ENCODE data around the gene ATP13A1.
A peak's percentile ranks its signal among the peaks of the same experiment; 100 is the strongest.

Gene ATP13A1

DNA sequence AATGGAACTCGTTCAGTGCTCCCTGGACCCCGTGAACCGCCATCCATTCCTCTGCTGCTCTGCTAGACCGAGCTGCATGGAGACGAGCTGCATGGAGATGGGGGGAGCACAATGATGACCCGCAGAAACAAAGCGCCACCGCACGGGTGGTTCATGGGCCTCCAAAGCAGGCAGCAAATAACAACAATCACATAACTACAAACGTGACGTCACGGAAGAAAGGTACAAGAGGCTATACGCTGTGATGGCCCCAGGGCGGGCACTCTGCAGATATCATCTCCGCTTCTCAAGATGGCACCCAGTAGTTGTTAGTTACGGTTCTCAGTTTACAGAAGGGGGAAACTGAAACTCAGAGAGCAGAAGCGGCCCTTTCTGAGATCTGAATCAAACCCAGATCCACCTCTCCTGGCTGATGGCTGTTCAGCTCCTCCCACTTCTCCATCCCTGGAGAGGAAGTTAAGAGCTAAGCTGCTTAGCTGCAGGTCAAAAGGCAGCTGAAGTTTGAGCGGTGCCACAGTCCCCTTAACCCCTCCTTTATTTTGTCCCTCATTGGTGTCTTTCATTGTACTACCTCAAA lies 1.7 kb downstream of the ATP13A1 start:
- peak overlapping the region; percentile 93 for H3K27ac ChIP-seq (ENCODE audit: low read length)
- peaks cover 56% of the 10 kb centered on the region for H3K79me2 ChIP-seq (ENCODE audit: low read length)
- peak overlapping the region; percentile 80 for H3K4me3 ChIP-seq (ENCODE audit: low read length)

DNA sequence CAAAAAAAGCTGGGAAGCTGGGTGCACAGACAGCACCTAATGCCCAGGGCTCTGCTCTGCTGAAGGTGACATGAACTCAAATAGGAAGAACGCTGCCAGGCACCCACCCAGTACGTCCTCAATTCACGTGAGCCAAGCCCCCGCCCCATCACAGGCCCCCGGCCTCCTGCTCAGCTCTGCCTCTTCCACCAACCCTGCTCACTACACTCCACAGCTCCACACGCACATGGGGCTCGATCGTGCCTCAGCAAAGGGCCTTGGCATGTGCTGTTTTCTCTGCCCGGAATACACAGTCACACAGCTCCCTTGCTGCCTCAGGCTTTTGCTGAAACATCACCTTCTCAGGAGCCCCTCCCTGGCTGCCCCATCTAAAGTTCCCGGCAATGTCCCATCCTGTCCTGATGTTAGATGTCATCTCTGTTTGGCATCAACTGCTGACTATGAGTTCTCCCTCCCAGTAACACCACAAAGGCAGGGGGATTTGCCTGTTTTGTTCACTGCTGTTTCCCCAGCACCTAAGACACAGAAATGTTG lies 2.3 kb downstream of the ATP13A1 start:
- H3K27me3 ChIP-seq (ENCODE audit: low read depth, low read length) = no peaks in the 10 kb centered on the region
- H3K4me2 ChIP-seq (ENCODE audit: low read length) = peak overlapping the region; percentile 94
- no peak overlapping the region for H2AFZ ChIP-seq (ENCODE audit: low read depth, low read length)
- H3K4me1 ChIP-seq (ENCODE audit: low read length) = peaks cover 15% of the 10 kb centered on the region
- no peaks in the 10 kb centered on the region for H4K20me1 ChIP-seq (ENCODE audit: insufficient read depth, low read length)
- no peak for TF ChIP-seq EZH2phosphoT487 (IDR thresholded peaks at IDR 0.05; ENCODE audit: low read depth)
- no peak for TF ChIP-seq CTCF (IDR thresholded peaks at IDR 0.05; ENCODE audit: low read depth, low read length)
- peaks cover 56% of the 10 kb centered on the region for H3K79me2 ChIP-seq (ENCODE audit: low read length)
- peak overlapping the region; percentile 93 for H3K27ac ChIP-seq (ENCODE audit: low read length)
- H3K4me3 ChIP-seq (ENCODE audit: low read length) = peak overlapping the region; percentile 80
- no peaks in the 10 kb centered on the region for H3K9me3 ChIP-seq (ENCODE audit: insufficient read depth, low read length)
- H3K36me3 ChIP-seq (replicated peaks; ENCODE audit: low read depth, low read length) = peaks cover 40% of the 10 kb centered on the region
- peak overlapping the region; percentile 93 for H3K9ac ChIP-seq (ENCODE audit: low read length)

More for the DNA sequence above, 1.7 kb downstream of the ATP13A1 start:
- Histone ChIP-seq H3K27me3 (ENCODE audit: low read depth, low read length) (no peaks in the 10 kb centered on the region), H3K4me1 (ENCODE audit: low read length) (peaks cover 15% of the 10 kb centered on the region), H2AFZ (ENCODE audit: low read depth, low read length) (no peak overlapping the region), H3K36me3 (replicated peaks; ENCODE audit: low read depth, low read length) (peaks cover 34% of the 10 kb centered on the region), H3K4me2 (ENCODE audit: low read length) (peak overlapping the region; percentile 94), H3K9ac (ENCODE audit: low read length) (peak overlapping the region; percentile 93), H3K9me3 (ENCODE audit: insufficient read depth, low read length) (no peaks in the 10 kb centered on the region), H4K20me1 (ENCODE audit: insufficient read depth, low read length) (no peaks in the 10 kb centered on the region)
- TF ChIP-seq CTCF (IDR thresholded peaks at IDR 0.05; ENCODE audit: low read depth, low read length) = no peak
- no peak for TF ChIP-seq EZH2phosphoT487 (IDR thresholded peaks at IDR 0.05; ENCODE audit: low read depth)

GRCh38 chr19:19659646-19660245 lies 3.7 kb downstream of the ATP13A1 start:
- H3K9me3 ChIP-seq (ENCODE audit: insufficient read depth, low read length) = no peaks in the 10 kb centered on the region
- no peaks in the 10 kb centered on the region for H4K20me1 ChIP-seq (ENCODE audit: insufficient read depth, low read length)
- no peak overlapping the region for H3K27ac ChIP-seq (ENCODE audit: low read length)
- no peak for TF ChIP-seq CTCF (IDR thresholded peaks at IDR 0.05; ENCODE audit: low read depth, low read length)
- peaks cover 56% of the 10 kb centered on the region for H3K79me2 ChIP-seq (ENCODE audit: low read length)
- peaks cover 15% of the 10 kb centered on the region for H3K4me1 ChIP-seq (ENCODE audit: low read length)
- H3K9ac ChIP-seq (ENCODE audit: low read length) = no peak overlapping the region
- no peak overlapping the region for H2AFZ ChIP-seq (ENCODE audit: low read depth, low read length)
- no peaks in the 10 kb centered on the region for H3K27me3 ChIP-seq (ENCODE audit: low read depth, low read length)
- peaks cover 55% of the 10 kb centered on the region for H3K36me3 ChIP-seq (replicated peaks; ENCODE audit: low read depth, low read length)
- no peak overlapping the region for H3K4me2 ChIP-seq (ENCODE audit: low read length)
- no peak overlapping the region for H3K4me3 ChIP-seq (ENCODE audit: low read length)

DNA sequence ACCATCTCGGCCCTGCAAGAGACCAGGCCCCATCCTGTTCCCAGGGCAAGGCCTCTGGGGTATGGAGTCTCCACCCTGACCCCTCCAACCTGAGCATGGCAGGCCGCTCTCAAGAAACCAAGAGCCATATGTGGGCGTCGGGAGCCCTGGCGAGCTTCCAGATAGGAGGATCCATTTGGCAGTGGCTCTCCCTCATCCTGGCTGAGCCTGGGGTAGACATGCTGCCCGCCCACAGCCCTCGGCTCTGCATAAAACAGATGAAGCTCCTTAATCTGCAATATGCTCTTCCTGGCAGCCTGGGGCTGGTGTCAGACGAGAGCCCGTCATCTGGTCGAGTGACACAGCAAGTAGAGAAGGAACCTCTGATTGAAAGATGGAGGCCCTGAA lies 6.1 kb downstream of the ATP13A1 start:
- Histone ChIP-seq H2AFZ (ENCODE audit: low read depth, low read length) (no peak overlapping the region), H4K20me1 (ENCODE audit: insufficient read depth, low read length) (no peaks in the 10 kb centered on the region), H3K27me3 (ENCODE audit: low read depth, low read length) (no peaks in the 10 kb centered on the region), H3K4me1 (ENCODE audit: low read length) (peaks cover 12% of the 10 kb centered on the region), H3K36me3 (replicated peaks; ENCODE audit: low read depth, low read length) (peaks cover 77% of the 10 kb centered on the region), H3K4me3 (ENCODE audit: low read length) (no peak overlapping the region), H3K79me2 (ENCODE audit: low read length) (peaks cover 41% of the 10 kb centered on the region), H3K9ac (ENCODE audit: low read length) (no peak overlapping the region), H3K9me3 (ENCODE audit: insufficient read depth, low read length) (no peaks in the 10 kb centered on the region), H3K27ac (ENCODE audit: low read length) (no peak overlapping the region), H3K4me2 (ENCODE audit: low read length) (no peak overlapping the region)
- TF ChIP-seq CTCF (IDR thresholded peaks at IDR 0.05; ENCODE audit: low read depth, low read length) (no peak), EZH2phosphoT487 (IDR thresholded peaks at IDR 0.05; ENCODE audit: low read depth) (no peak)
